ENCODE results near the gene BOLA1.

- TF ChIP-seq KLF10 (tag by site-specific recombination; IDR thresholded peaks at IDR 0.05), result no peak
- no peak for TF ChIP-seq ZFP3 (tag by site-specific recombination; IDR thresholded peaks at IDR 0.05; ENCODE audit: low read depth)
- no peak for TF ChIP-seq CTCF (tag by site-specific recombination; IDR thresholded peaks at IDR 0.05)
- no peak for TF ChIP-seq MYNN (tag by site-specific recombination; IDR thresholded peaks at IDR 0.05; ENCODE audit: borderline replicate concordance)
- TF ChIP-seq REPIN1 (tag by site-specific recombination; IDR thresholded peaks at IDR 0.05; ENCODE audit: low read depth), result no peak
- no peak for TF ChIP-seq ZNF639 (tag by site-specific recombination; IDR thresholded peaks at IDR 0.05)
- no peak for TF ChIP-seq ELK4 (IDR thresholded peaks at IDR 0.05; ENCODE audit: borderline replicate concordance, low read depth, low read length)
- no peak for TF ChIP-seq ATF2 (tag by site-specific recombination; IDR thresholded peaks at IDR 0.05; ENCODE audit: low read depth)
- TF ChIP-seq ZNF623 (tag by site-specific recombination; IDR thresholded peaks at IDR 0.05), result no peak
- no peak for TF ChIP-seq SETDB1 (IDR thresholded peaks at IDR 0.05; ENCODE audit: insufficient read length, low read length)
Measured at GRCh38 chr1:149936170-149936991, 37.0 kb downstream of the BOLA1 start, which contains the start of gene MTMR11.

Data from HEK293 (cell line).